HEK293T (cell line): ENCODE data around the gene BCL2.

Experiments
- BHLHE40 ChIP-seq: fragments of 450-650 bp; IDR thresholded peaks from 2 replicates; pipeline ENCODE4 v1.6.1; 2016; ENCODE audit warnings: mild to moderate bottlenecking, moderate library complexity, borderline replicate concordance
- ELF4 ChIP-seq: fragments of 450-650 bp; IDR thresholded peaks from 2 replicates; pipeline ENCODE4 v1.6.1; 2017; ENCODE audit warnings: antibody characterized with exemption
- FOXA1 ChIP-seq: fragments of 450-650 bp; IDR thresholded peaks from 2 replicates; pipeline ENCODE4 v1.6.1; 2016; ENCODE audit warnings: mild to moderate bottlenecking
- FOXK2 ChIP-seq: fragments of 450-650 bp; IDR thresholded peaks from 2 replicates; pipeline ENCODE4 v1.6.1; 2016; ENCODE audit warnings: mild to moderate bottlenecking
- FOXM1 ChIP-seq: fragments of 450-650 bp; IDR thresholded peaks from 2 replicates; pipeline ENCODE4 v1.6.1; 2017; ENCODE audit warnings: mild to moderate bottlenecking, borderline replicate concordance
- LEF1 ChIP-seq: fragments of 450-650 bp; IDR thresholded peaks from 2 replicates; pipeline ENCODE4 v1.6.1; 2017; ENCODE audit warnings: mild to moderate bottlenecking, borderline replicate concordance
- SP1 ChIP-seq: fragments of 450-650 bp; IDR thresholded peaks from 2 replicates; pipeline ENCODE4 v1.6.1; 2017
- SUZ12 ChIP-seq: fragments of 450-650 bp; IDR thresholded peaks from 2 replicates; pipeline ENCODE4 v1.6.1; 2016; ENCODE audit warnings: mild to moderate bottlenecking
- TARDBP ChIP-seq: fragments of 450-650 bp; IDR thresholded peaks from 2 replicates; pipeline ENCODE4 v1.6.1; 2016
- ZNF384 ChIP-seq: fragments of 450-650 bp; IDR thresholded peaks from 2 replicates; pipeline ENCODE4 v1.6.1; 2016
- TF ChIP-seq, protein P1 (sequence below): fragments of 450-650 bp; IDR thresholded peaks from 2 replicates; pipeline ENCODE4 v1.6.1; 2016

DNA sequence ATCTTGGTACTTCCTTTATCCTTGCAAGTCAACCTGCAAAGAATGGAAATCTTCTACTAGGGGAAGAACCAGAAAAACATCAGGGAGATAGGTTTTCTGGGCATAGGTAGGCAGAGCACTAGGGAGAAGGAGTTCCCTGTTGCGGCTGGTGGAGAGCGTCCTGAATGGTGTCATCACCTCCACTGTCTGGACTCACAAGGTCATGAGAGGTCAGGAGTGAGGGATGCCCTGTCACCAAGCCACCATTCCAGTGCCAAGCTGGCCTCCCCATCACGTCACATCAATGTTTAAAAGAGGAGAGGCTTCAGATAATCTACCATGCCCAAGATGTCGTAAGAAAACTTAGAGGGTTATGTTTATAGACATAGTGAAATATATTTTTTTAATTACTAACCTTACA lies 72.1 kb downstream of the BCL2 start:
- TF ChIP-seq FOXM1 (no peak), LEF1 (no peak), ZNF384 (no peak), BHLHE40 (no peak), SUZ12 (no peak), ELF4 (no peak), TARDBP (no peak), FOXA1 (no peak), FOXK2 (no peak), SP1 (no peak)
- TF ChIP-seq, protein P1, sequence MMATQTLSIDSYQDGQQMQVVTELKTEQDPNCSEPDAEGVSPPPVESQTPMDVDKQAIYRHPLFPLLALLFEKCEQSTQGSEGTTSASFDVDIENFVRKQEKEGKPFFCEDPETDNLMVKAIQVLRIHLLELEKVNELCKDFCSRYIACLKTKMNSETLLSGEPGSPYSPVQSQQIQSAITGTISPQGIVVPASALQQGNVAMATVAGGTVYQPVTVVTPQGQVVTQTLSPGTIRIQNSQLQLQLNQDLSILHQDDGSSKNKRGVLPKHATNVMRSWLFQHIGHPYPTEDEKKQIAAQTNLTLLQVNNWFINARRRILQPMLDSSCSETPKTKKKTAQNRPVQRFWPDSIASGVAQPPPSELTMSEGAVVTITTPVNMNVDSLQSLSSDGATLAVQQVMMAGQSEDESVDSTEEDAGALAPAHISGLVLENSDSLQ: no peak
